HepG2 (cell line): ENCODE results near the gene CD109. TPM values are rescaled to one million over a fixed set of nuclear protein-coding genes. Genes with fewer than 3 reads are reported as not detected.

ENCODE experiments used
- ATAC-seq: fragments of 200-7000 bp; cut with Tn5 transposase; 3 replicates; pipeline ENCODE4 v1.9.1; 2020; ENCODE audit warnings: mild to moderate bottlenecking, moderate library complexity
- BruUV-seq: library from RNA; stranded (reverse); fragments of 400-500 nt; replicated peaks from 2 replicates; lab custom pipeline; 2021; lab: Mats Ljungman, UMichigan
- CTCF ChIA-PET: fragments of 300-600 bp; formaldehyde crosslinking; extraction: SDS; loops from one replicate; lab custom pipeline; 2021; ENCODE audit warnings: low total read pairs, inconsistent platforms, low intra/inter-chr PET ratio; lab: Yijun Ruan, JAX
- POLR2A ChIA-PET: fragments of 350-600 bp; sonication (Branson Sonifier 250); formaldehyde crosslinking; loops from one replicate; lab custom pipeline; 2020; ENCODE audit warnings: antibody characterized with exemption, inconsistent platforms; lab: Yijun Ruan, JAX
- DNase-seq: peaks from one replicate; pipeline ENCODE4 v3.0.0-alpha.2; 2015; ENCODE audit warnings: low spot score
- FAIRE-seq: peaks from 3 replicates; lab custom pipeline; 2011; peaks lifted over from hg19 to GRCh38; lab: Jason Lieb, UNC
- H2AFZ ChIP-seq: one replicate; pipeline ENCODE4 v1.6.1; 2011; ENCODE audit warnings: low read length, inconsistent platforms
- H3K27ac ChIP-seq: fragments of 300-600 bp; 3 replicates; pipeline ENCODE4 v1.8.0; 2011; ENCODE audit warnings: mixed run types, mild to moderate bottlenecking, mixed read lengths, low read length, inconsistent platforms; ENCODE audit not compliant: insufficient read depth; ENCODE audit errors: extremely low read length
- H3K27me3 ChIP-seq, 2 experiments: fragments of 200-600 bp in 1 of 2; 2 replicates in 1 of 2; 3 replicates in 1 of 2; pipeline versions ENCODE4 v1.6.0 to v1.8.0; 2011; ENCODE audit warnings: low read length in 2 of 2, mild to moderate bottlenecking in 2 of 2, moderate library complexity in 2 of 2, inconsistent platforms in 1 of 2; ENCODE audit not compliant: insufficient read depth in 2 of 2, control insufficient read depth in 1 of 2
- H3K36me3 ChIP-seq, 2 experiments: fragments of 200-600 bp in 1 of 2; replicated peaks in 1 of 2; 2 replicates in 1 of 2; 3 replicates in 1 of 2; pipeline versions ENCODE4 v1.5.1 to v1.8.0; 2011; ENCODE audit warnings: low read length in 2 of 2, inconsistent platforms in 1 of 2; ENCODE audit not compliant: insufficient read depth in 2 of 2, control insufficient read depth in 1 of 2
- H3K4me1 ChIP-seq: 2 replicates; pipeline ENCODE4 v1.5.1; 2012; ENCODE audit warnings: low read length, inconsistent platforms; ENCODE audit not compliant: insufficient read depth
- H3K4me2 ChIP-seq: 2 replicates; pipeline ENCODE4 v1.6.0; 2011; ENCODE audit warnings: low read depth, low read length, inconsistent platforms
- H3K4me3 ChIP-seq, 3 experiments: fragments of 200-600 bp in 1 of 3; sonication (generic), shearing (Covaris generic) in 1 of 3; replicated peaks in 1 of 3; 2 replicates each; pipeline ENCODE4 v1.5.1; 2011 to 2016; ENCODE audit warnings: low read length in 3 of 3, inconsistent platforms in 2 of 3, low read depth in 2 of 3, mild to moderate bottlenecking in 2 of 3, control low read depth in 1 of 3, mixed read lengths in 1 of 3; ENCODE audit not compliant: insufficient read depth in 1 of 3
- H3K79me2 ChIP-seq: one replicate; pipeline ENCODE4 v1.6.1; 2011; ENCODE audit warnings: low read length, inconsistent platforms; ENCODE audit not compliant: insufficient read depth
- H3K9ac ChIP-seq: 2 replicates; pipeline ENCODE4 v1.6.0; 2011; ENCODE audit warnings: mild to moderate bottlenecking, low read depth, low read length, inconsistent platforms; ENCODE audit not compliant: insufficient read depth
- H3K9me3 ChIP-seq: 2 replicates; pipeline ENCODE4 v1.5.1; 2012; ENCODE audit warnings: mild to moderate bottlenecking, low read length
- H4K20me1 ChIP-seq: 2 replicates; pipeline ENCODE4 v1.6.0; 2011; ENCODE audit warnings: inconsistent platforms, mild to moderate bottlenecking, low read length, moderate library complexity; ENCODE audit not compliant: insufficient read depth
- ARNT2 ChIP-seq: sonication (generic); formaldehyde crosslinking; IDR thresholded peaks from 2 replicates; pipeline ENCODE4 v1.8.0; 2022; ENCODE audit warnings: mild to moderate bottlenecking, low read depth, missing genetic modification reagents, moderate library complexity
- HDAC6 ChIP-seq: fragments of 200-600 bp; sonication (generic); IDR thresholded peaks from 2 replicates; pipeline ENCODE4 v1.7.0; 2017; ENCODE audit warnings: mild to moderate bottlenecking, antibody characterized with exemption, low read length, low read depth
- HHEX ChIP-seq: IDR thresholded peaks from 2 replicates; pipeline ENCODE4 v1.6.1; 2016; ENCODE audit warnings: control low read depth
- IKZF5 ChIP-seq: IDR thresholded peaks from 2 replicates; pipeline ENCODE4 v1.6.1; 2018; ENCODE audit warnings: missing genetic modification reagents, mild to moderate bottlenecking, missing compliant biosample characterization
- ZNF558 ChIP-seq: sonication (generic); formaldehyde crosslinking; IDR thresholded peaks from 2 replicates; pipeline ENCODE4 v1.9.0; 2022; ENCODE audit warnings: mild to moderate bottlenecking, missing genetic modification reagents, borderline replicate concordance
- ZNF598 ChIP-seq: sonication (generic); formaldehyde crosslinking; IDR thresholded peaks from 2 replicates; pipeline ENCODE4 v1.5.1; 2020; ENCODE audit warnings: mild to moderate bottlenecking, missing genetic modification reagents, borderline replicate concordance
- WGBS: methylation state at CpG from one replicate; pipeline ENCODE4 v1.1.6; 2017; ENCODE audit warnings: low lambda C conversion rate; 5-methylcytosine and 5-hydroxymethylcytosine counted together
- in situ Hi-C: cut with HindIII; loops from 2 replicates; pipeline ENCODE4 v1.10.0; 2017; ENCODE audit warnings: low pct_unique_long_range_greater_than_20kb; ENCODE audit not compliant: extremely low pct_ligation_motif_present
- intact Hi-C: fragments of 100-400 bp; cut with micrococcal nuclease; formaldehyde crosslinking; loops from one replicate; pipeline ENCODE4 v1.10.0; 2022; ENCODE audit not compliant: unreplicated experiment
- polyA plus RNA-seq, 8 experiments: library from polyadenylated mRNA; depleted of rRNA in 3 of 8; stranded (reverse) in 7 of 8; unstranded in 1 of 8; fragments of >200 nt; fragmentation: Illumina TruSeq in 4 of 8; extraction: Trizol in 4 of 8; gene quantifications; 2 replicates each; pipeline versions ENCODE4 v1.2.1 to v1.2.3, GENCODE V29; 2011 to 2016; ENCODE audit warnings: low read depth in 4 of 8, missing spikeins in 1 of 8, mixed read lengths in 1 of 8; ENCODE audit not compliant: insufficient read depth in 1 of 8
- total RNA-seq, 5 experiments: library from RNA; depleted of rRNA; stranded (reverse); fragments of >200 nt; fragmentation: Illumina TruSeq; extraction: Trizol; gene quantifications; 2 replicates each; pipeline ENCODE4 v1.2.3, GENCODE V29; 2016; ENCODE audit warnings: low read depth in 1 of 5
- TF ChIP-seq, protein P1 (sequence below): fragments of 450-650 bp; IDR thresholded peaks from 2 replicates; pipeline ENCODE4 v1.6.1; 2016
- TF ChIP-seq, protein P2 (sequence below): sonication (generic); formaldehyde crosslinking; IDR thresholded peaks from 2 replicates; pipeline ENCODE4 v1.8.0; 2022; ENCODE audit warnings: mild to moderate bottlenecking, missing genetic modification reagents, moderate library complexity

CD109 gene
- total and polyA plus RNA-seq, 2 of the 13 experiments (the other 11 are each of a cell fraction or from before 2014, with no cell fraction given): 0.93 to 2.1 TPM

- TF ChIP-seq HDAC6: no peak
- TF ChIP-seq ZNF598: no peak
- no peak for TF ChIP-seq HHEX (CRISPR knock-in tag)
- no peak for TF ChIP-seq ZNF558
- no peak for TF ChIP-seq IKZF5 (CRISPR knock-in tag)
- no peak for TF ChIP-seq ARNT2 (CRISPR knock-in tag)
Observed at GRCh38 chr6:73782911-73783310, 86.9 kb downstream of the CD109 start (continued).

GRCh38 chr6:73784726-73785505 is 88.9 kb downstream of the CD109 start:
- Histone ChIP-seq H3K4me2 (no peak overlapping the region), H3K4me3 (no peak overlapping the region), H3K36me3 (no peaks in the 10 kb centered on the region), H3K9me3 (no peaks in the 10 kb centered on the region), H3K27me3 (no peaks in the 10 kb centered on the region), H4K20me1 (no peaks in the 10 kb centered on the region), H3K4me1 (no peaks in the 10 kb centered on the region), H3K79me2 (no peaks in the 10 kb centered on the region), H3K9ac (no peak overlapping the region), H2AFZ (no peak overlapping the region), H3K27ac (no peak overlapping the region)
- intact Hi-C loops: no loop called here
- ATAC-seq (no peak), DNase-seq (no peak), FAIRE-seq (no peak)
- WGBS: 69% methylated on average over 3 of the region's 3 CpGs
- ChIA-PET CTCF (no interaction called here), POLR2A (no interaction called here)
- in situ Hi-C loops: no loop called here
- BruUV-seq: no TSS peak
- TF ChIP-seq, protein P1, sequence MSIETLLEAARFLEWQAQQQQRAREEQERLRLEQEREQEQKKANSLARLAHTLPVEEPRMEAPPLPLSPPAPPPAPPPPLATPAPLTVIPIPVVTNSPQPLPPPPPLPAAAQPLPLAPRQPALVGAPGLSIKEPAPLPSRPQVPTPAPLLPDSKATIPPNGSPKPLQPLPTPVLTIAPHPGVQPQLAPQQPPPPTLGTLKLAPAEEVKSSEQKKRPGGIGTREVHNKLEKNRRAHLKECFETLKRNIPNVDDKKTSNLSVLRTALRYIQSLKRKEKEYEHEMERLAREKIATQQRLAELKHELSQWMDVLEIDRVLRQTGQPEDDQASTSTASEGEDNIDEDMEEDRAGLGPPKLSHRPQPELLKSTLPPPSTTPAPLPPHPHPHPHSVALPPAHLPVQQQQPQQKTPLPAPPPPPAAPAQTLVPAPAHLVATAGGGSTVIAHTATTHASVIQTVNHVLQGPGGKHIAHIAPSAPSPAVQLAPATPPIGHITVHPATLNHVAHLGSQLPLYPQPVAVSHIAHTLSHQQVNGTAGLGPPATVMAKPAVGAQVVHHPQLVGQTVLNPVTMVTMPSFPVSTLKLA: peak; percentile 24; the same call in 1 of the 2 replicates
- TF ChIP-seq, protein P2, sequence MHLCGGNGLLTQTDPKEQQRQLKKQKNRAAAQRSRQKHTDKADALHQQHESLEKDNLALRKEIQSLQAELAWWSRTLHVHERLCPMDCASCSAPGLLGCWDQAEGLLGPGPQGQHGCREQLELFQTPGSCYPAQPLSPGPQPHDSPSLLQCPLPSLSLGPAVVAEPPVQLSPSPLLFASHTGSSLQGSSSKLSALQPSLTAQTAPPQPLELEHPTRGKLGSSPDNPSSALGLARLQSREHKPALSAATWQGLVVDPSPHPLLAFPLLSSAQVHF (CRISPR knock-in tag): no peak
